ENCODE measurements around the gene SLC12A8. TPM values are rescaled to one million over a fixed set of nuclear protein-coding genes. Genes with fewer than 3 reads are reported as not detected.

The SLC12A8 gene
- total and polyA plus RNA-seq, 2 of the 13 experiments (the other 11 are each of a cell fraction or from before 2014, with no cell fraction given): 0.44 to 0.71 TPM

DNA sequence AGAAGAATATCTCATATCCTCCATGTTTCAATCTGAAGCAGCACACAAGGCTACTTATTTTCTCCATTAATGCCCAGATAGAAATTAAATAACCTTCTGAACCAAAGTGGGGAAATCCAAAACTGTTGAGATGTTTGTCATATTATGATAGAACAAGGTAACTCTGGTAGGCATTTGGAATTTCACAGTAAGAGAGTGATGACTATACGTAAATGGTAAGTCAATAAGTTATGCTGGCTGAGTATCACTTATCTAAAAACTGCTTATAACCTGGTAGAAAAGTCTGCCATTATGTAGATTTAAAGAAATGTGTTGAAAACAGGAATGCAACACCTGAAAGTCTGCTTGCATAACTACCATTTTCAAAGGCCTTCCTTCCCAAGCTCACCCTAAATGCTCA, 17.2 kb upstream of the SLC12A8 start (continued):
- TF ChIP-seq, protein P1, sequence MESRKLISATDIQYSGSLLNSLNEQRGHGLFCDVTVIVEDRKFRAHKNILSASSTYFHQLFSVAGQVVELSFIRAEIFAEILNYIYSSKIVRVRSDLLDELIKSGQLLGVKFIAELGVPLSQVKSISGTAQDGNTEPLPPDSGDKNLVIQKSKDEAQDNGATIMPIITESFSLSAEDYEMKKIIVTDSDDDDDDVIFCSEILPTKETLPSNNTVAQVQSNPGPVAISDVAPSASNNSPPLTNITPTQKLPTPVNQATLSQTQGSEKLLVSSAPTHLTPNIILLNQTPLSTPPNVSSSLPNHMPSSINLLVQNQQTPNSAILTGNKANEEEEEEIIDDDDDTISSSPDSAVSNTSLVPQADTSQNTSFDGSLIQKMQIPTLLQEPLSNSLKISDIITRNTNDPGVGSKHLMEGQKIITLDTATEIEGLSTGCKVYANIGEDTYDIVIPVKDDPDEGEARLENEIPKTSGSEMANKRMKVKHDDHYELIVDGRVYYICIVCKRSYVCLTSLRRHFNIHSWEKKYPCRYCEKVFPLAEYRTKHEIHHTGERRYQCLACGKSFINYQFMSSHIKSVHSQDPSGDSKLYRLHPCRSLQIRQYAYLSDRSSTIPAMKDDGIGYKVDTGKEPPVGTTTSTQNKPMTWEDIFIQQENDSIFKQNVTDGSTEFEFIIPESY (CRISPR knock-in tag; IDR thresholded peaks at IDR 0.05): no peak
- TF ChIP-seq ZNF597 (CRISPR knock-in tag; IDR thresholded peaks at IDR 0.05): no peak
- TF ChIP-seq, protein P2, sequence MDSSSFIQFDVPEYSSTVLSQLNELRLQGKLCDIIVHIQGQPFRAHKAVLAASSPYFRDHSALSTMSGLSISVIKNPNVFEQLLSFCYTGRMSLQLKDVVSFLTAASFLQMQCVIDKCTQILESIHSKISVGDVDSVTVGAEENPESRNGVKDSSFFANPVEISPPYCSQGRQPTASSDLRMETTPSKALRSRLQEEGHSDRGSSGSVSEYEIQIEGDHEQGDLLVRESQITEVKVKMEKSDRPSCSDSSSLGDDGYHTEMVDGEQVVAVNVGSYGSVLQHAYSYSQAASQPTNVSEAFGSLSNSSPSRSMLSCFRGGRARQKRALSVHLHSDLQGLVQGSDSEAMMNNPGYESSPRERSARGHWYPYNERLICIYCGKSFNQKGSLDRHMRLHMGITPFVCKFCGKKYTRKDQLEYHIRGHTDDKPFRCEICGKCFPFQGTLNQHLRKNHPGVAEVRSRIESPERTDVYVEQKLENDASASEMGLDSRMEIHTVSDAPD (CRISPR knock-in tag; IDR thresholded peaks at IDR 0.05): no peak
- no peak for TF ChIP-seq ZNF318 (CRISPR knock-in tag; IDR thresholded peaks at IDR 0.05)

All from HepG2 (cell line).